CD4-positive, alpha-beta T cell treated with Interleukin-6 for 4 hours (primary cell): ENCODE data around the gene MT1M.
"Not testable (repeated sequence)": the region's sequence is repeated elsewhere in the genome, so short reads cannot be mapped to it uniquely, and the experiment has no call there.

Experiments used
- DNase-seq: peaks from one replicate; pipeline ENCODE4 v3.0.0-alpha.2; 2020; ENCODE audit warnings: mixed read lengths

Gene MT1M

GRCh38 chr16:56657555-56658326, 25.3 kb downstream of the MT1M start, which contains the start of gene MT1F:
Gene MT1F, plus strand, starts transcription at chr16:56657959. Its CDS starts 100 bp downstream, at chr16:56658059.
- peak; percentile 88 for DNase-seq

- DNase-seq = no peak
Observed at GRCh38 chr16:56658327-56658875, 25.9 kb downstream of the MT1M start.

- DNase-seq = peak; percentile 52
Observed at GRCh38 chr16:56662357-56663354, 30.2 kb downstream of the MT1M start.

- no peak for DNase-seq
Observed at GRCh38 chr16:56664506-56664905, 32.0 kb downstream of the MT1M start.

DNA sequence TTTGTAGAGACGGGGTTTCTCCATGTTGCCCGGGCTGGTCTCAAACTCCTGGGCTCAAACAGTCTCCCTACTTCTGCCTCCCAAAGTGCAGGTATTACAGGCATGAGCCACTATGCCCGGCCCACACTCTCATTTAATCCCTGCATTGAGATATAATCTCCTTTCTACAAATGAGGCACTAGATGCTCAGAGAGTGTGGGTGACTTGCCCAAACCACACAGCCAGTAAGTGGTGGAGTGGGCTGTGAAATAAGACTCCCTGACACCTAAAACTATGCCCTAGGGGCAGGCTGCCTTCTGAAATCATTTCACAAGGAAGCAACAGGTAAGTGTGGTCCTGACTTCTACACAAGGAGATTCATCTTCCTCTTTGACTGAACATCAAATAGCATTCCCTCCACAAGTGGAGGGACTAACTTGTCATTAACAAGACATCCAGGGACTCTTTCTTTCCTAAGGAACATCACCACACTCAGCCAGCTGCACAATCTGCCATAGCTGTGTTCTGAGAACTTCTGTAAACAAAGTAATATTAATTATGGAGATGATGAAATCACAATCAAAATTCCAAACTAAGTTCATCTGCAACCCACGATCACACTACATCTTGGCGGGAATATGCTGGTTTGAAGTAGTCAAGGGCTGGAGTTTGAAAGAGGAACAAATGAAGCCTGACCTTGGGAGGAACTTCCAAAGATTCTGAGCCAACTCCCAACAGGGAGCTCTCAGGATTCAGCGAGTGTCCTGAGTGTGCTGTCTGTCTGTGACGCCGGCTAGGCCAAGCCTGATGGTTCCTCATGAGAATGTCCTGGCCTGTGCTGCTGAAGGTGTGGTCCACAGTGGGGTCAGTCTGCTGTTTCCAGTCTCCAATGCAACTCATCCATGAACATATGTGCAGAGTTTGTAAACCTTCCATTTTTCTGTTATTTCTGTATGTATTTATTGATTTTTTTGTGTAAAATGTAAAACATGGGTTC, 33.1 kb downstream of the MT1M start:
- not testable (repeated sequence) for DNase-seq

DNA sequence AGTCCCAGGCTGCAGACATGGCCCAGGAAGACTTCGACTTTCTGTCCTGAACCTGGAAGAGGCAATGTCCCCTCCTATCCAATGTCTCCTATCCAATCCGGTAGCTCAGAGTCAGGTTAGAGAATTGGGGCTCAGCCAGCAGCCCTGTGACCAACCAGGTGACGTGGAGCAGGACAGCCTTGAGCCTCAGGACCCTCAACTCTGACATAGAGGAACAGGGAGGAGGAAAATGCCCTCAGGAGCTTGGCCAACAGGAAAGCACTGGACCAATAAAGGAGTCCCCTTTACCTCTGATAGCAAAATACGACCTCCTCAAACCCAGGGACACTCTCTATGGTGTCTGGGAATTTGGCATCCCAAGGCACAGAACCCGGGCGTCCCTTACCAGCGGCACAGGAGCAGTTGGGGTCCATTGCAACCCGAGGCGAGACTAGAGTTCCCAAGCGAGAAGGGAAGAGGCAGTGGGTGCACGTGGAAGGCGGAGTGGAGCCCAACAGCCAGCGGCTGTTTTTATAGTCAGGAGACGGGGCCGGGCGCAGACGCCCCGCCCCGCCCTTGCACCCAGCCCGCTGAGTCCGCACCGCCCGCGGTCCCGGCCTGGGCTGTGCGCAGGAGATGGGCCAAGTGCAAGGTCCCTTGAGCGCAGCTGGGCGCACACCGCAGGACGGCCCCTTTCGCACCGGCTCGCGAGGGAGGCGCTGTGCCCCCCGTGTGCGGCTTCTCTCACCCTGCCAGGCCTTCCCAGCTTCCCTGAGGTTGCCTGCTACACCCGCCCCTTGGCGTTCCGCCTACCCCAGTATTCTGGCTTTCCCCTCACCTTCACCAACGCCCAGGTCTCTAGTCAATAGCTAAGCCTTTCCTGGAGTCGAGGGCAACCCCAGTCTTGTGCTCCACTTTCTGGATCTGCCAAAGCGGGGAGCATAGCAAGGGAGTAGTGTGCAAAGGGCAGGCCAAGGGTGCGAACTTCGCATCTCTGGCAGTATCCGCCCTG, 35.4 kb downstream of the MT1M start, which contains the start of gene MT1G:
Gene MT1G (minus strand): TSS at position 485 of the 991 bp plus-strand sequence. CDS start 72 bp downstream, at position 413.
- peak; percentile 23 for DNase-seq

- DNase-seq = no peak
Observed at GRCh38 chr16:56669005-56669839, 36.8 kb downstream of the MT1M start, which contains the start of gene MT1H. Gene MT1H, plus strand, starts transcription at chr16:56669814. Its CDS starts 71 bp downstream, at chr16:56669885.

DNA sequence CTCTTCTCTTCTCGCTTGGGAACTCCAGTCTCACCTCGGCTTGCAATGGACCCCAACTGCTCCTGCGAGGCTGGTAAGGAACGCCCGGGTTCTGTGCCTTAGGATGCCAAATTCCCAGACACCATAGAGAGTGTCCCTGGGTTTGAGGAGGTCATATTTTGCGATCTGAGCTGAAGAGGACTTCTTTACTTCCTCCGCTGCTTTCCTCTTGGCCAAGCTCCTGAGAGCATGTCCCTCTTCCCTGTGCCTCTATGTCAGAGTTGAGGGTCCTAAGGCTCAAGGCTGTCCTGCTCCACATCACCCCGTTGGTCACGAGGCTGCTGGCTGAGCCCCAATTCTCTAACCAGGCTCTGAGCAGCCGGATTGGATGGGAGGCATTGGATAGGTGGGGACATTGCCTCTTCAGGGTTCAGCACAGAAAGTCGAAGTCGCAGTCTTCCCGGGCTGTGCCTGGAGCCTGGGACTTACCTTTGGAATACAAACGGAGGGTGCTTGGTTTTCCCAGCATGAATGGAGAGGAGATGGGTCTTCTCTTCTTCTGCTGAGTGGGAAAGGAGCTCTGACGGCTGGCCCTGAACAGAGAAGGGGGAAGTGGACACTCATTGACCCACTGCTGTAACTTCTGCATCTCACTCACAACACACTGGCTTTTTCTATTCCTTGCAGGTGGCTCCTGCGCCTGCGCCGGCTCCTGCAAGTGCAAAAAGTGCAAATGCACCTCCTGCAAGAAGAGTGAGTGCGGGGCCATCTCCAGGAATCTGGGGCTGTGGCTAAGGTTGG, 37.6 kb downstream of the MT1M start:
- no peak for DNase-seq

- no peak for DNase-seq
Observed at GRCh38 chr16:56670620-56670934, 38.1 kb downstream of the MT1M start.

DNA sequence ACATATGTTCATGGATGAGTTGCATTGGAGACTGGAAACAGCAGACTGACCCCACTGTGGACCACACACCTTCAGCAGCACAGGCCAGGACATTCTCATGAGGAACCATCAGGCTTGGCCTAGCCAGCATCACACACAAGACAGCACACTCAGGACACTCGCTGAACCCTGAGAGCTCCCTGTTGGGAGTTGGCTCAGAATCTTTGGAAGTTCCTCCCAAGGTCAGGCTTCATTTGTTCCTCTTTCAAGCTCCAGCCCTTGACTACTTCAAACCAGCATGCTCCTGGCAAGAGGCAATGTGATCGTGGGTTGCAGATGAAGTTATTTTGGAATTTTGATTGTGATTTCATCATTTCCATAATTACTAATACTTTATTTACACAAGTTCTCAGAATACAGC, 39.2 kb downstream of the MT1M start:
- DNase-seq = not testable (repeated sequence)

DNA sequence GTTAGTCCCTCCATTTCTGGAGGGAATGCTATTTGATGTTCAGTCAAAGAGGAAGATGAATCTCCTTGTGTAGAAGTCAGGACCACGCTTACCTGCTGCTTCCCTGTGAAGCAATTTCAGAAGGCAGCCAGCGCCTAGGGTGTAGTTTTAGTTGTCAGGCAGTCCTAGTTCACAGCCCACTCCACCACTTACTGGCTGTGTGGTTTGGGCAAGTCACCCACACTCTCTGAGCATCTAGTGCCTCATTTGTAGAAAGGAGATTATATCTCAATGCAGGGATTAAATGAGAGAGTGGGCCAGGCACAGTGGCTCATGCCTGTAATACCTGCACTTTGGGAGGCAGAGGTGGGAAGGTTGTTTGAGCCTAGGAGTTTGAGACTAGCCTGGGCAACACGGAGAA, 39.7 kb downstream of the MT1M start:
- DNase-seq = not testable (repeated sequence)

GRCh38 chr16:56672761-56673536, 40.5 kb downstream of the MT1M start:
- DNase-seq = no peak

GRCh38 chr16:56673921-56674320, 41.5 kb downstream of the MT1M start:
- peak; percentile 30 for DNase-seq

- not testable (repeated sequence) for DNase-seq
Observed at GRCh38 chr16:56674570-56674969, 42.1 kb downstream of the MT1M start.

DNA sequence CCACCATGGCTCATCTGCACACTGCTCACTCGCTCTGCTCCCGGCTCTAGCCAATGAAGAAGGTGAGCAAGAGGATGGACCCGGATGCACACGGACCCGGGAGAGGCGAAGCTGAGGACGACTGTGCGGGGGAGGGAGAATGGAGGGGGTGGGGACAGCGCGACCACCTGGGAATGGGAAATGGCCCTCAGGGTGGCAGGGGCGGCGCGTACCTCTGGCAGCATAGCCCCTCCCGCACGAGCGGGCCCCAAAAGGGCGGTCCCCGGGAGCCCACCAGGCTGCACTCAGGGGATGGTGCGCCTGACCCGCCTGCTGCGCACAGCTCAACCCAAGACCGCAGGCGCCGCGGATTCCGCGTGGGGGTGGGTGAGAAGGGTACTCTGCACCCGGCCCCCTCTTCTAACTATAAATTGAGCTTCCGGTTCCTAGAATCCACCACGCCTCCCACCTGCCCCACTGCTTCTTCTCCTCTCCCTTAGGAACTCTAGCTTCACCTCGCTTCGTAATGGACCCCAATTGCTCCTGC, 43.3 kb downstream of the MT1M start:
- peak; percentile 51 for DNase-seq

- DNase-seq = no peak
Observed at GRCh38 chr16:56677474-56677873, 45.0 kb downstream of the MT1M start.

GRCh38 chr16:56679078-56679730, 46.7 kb downstream of the MT1M start:
- DNase-seq = no peak
